ENCODE results near the gene INSL3.
"Not testable (repeated sequence)": the region's sequence is repeated elsewhere in the genome, so short reads cannot be mapped to it uniquely, and the experiment has no call there.

INSL3 gene

GRCh38 chr19:17778968-17779929 is 42.1 kb downstream of the INSL3 start:
- peak in 1 of 2 donors; percentile 53 for DNase-seq

GRCh38 chr19:17778251-17778967 is 42.9 kb downstream of the INSL3 start:
- DNase-seq = peak; percentile 53 to 68

- not testable (repeated sequence) for DNase-seq
These were observed 43.5 kb downstream of the INSL3 start for GRCh38 chr19:17777840-17778239.

GRCh38 chr19:17775991-17776803 is 45.1 kb downstream of the INSL3 start:
- peak in 1 of 2 donors; percentile 83 for DNase-seq

- peak; percentile 38 to 47 for DNase-seq
These were observed 45.9 kb downstream of the INSL3 start for GRCh38 chr19:17775245-17775927.

GRCh38 chr19:17772172-17772571 is 49.1 kb downstream of the INSL3 start:
- DNase-seq = no peak

- no peak for DNase-seq
These were observed 50.7 kb downstream of the INSL3 start for GRCh38 chr19:17770613-17771012.

GRCh38 chr19:17767559-17767958 is 53.8 kb downstream of the INSL3 start:
- DNase-seq = no peak

GRCh38 chr19:17766543-17767131 is 54.7 kb downstream of the INSL3 start:
- DNase-seq = peak; percentile 42 to 63
